Kidney tubule cell (primary cell): ENCODE results near the gene LIMK2.
"Not testable (repeated sequence)": the region's sequence is repeated elsewhere in the genome, so short reads cannot be mapped to it uniquely, and the experiment has no call there.

Experiments
- DNase-seq: peaks from one replicate; pipeline ENCODE4 v3.0.0-alpha.2; 2018; ENCODE audit warnings: low spot score

Gene LIMK2

GRCh38 chr22:31290494-31291471 lies 78.7 kb downstream of the LIMK2 start:
- peak; percentile 95 for DNase-seq

- DNase-seq: no peak
Measured at GRCh38 chr22:31291481-31292235, 79.6 kb downstream of the LIMK2 start.

GRCh38 chr22:31292236-31292989 lies 80.3 kb downstream of the LIMK2 start, which contains the start of gene PIK3IP1:
Gene PIK3IP1, minus strand, starts transcription at chr22:31292488. Its CDS starts 144 bp downstream, at chr22:31292344.
- DNase-seq: peak; percentile 90

GRCh38 chr22:31295360-31295759 lies 83.3 kb downstream of the LIMK2 start:
- DNase-seq: no peak

- peak; percentile 56 for DNase-seq
Measured at GRCh38 chr22:31295831-31296657, 83.9 kb downstream of the LIMK2 start.

GRCh38 chr22:31300896-31301295 lies 88.8 kb downstream of the LIMK2 start:
- no peak for DNase-seq

- DNase-seq: no peak
Measured at GRCh38 chr22:31302006-31302405, 89.9 kb downstream of the LIMK2 start.

- no peak for DNase-seq
Measured at GRCh38 chr22:31302537-31302936, 90.4 kb downstream of the LIMK2 start.

GRCh38 chr22:31305194-31305593 lies 93.1 kb downstream of the LIMK2 start:
- DNase-seq: no peak

- DNase-seq: no peak
Measured at GRCh38 chr22:31308181-31308580, 96.1 kb downstream of the LIMK2 start.

- DNase-seq: peak; percentile 66
Measured at GRCh38 chr22:31313366-31314147, 101.5 kb downstream of the LIMK2 start.

GRCh38 chr22:31314220-31314619 lies 102.1 kb downstream of the LIMK2 start:
- not testable (repeated sequence) for DNase-seq

- DNase-seq: no peak
Measured at GRCh38 chr22:31321421-31321820, 109.3 kb downstream of the LIMK2 start.

- no peak for DNase-seq
Measured at GRCh38 chr22:31323578-31324550, 111.8 kb downstream of the LIMK2 start.

GRCh38 chr22:31326877-31327276 lies 114.8 kb downstream of the LIMK2 start:
- DNase-seq: no peak

- no peak for DNase-seq
Measured at GRCh38 chr22:31327806-31328543, 115.9 kb downstream of the LIMK2 start.

- DNase-seq: no peak
Measured at GRCh38 chr22:31328544-31328960, 116.5 kb downstream of the LIMK2 start.

GRCh38 chr22:31329029-31329428 lies 116.9 kb downstream of the LIMK2 start:
- peak; percentile 44 for DNase-seq
